ENCODE data around the gene DRAM1. TPM values are rescaled to one million over a fixed set of nuclear protein-coding genes. Genes with fewer than 3 reads are reported as not detected.

DRAM1 gene
- total and polyA plus RNA-seq, 2 of the 4 experiments (the other 2 are of a cell fraction) = 20.0 to 27.2 TPM

DNA sequence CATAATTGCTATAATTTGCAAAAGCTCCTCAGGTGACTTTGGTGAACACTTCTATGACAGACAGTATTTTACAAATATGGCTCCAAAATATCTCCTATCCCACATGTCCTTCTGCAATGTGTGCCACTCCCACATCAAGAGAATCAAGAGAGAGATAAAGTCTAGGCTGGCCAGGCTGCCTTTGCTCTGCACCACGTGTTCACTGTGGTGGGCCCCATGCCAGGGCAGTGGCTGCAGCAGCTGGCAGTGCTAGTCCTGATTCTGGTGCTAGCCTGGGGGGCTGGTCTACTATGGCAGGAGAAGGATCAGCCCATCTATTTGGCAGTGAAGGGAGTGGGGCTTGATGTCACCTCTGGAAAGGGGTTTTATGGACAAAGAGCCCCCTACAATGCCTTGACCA, 86.3 kb downstream of the DRAM1 start:
- no peak overlapping the region for H2BK20ac ChIP-seq (ENCODE audit: low read depth, low read length)
- no TSS peak for BruUV-seq (replicated peaks)
- no peak overlapping the region for H4K91ac ChIP-seq (ENCODE audit: insufficient read depth, low read depth, low read length)
- no peak overlapping the region for H4K5ac ChIP-seq (ENCODE audit: low read depth, low read length)
- ATAC-seq (ENCODE audit: low read depth) (no peak), DNase-seq (no peak)
- no peak overlapping the region for H3K9ac ChIP-seq (ENCODE audit: low read depth, low read length)
- intact Hi-C loops (cut with micrococcal nuclease) = no loop called here
- CTCF ChIA-PET = interaction anchor here (0.6 to 0.8 kb wide), 2 partner anchors 12 to 777 kb away, joined by 3 to 4 read pairs; no protein-coding TSS in a partner anchor
- H3K4me1 ChIP-seq (ENCODE audit: control insufficient read depth, insufficient read depth, low read length) = peaks cover 1% of the 10 kb centered on the region; the same call in 1 of the 2 replicates
- H3K23ac ChIP-seq (ENCODE audit: low read depth, low read length) = no peak overlapping the region
- H2BK15ac ChIP-seq (ENCODE audit: low read depth, low read length) = no peak overlapping the region
- no peak overlapping the region for H4K8ac ChIP-seq (ENCODE audit: low read depth in 2 of 2, low read length in 2 of 2)
- no peak for TF ChIP-seq POLR2A (IDR thresholded peaks at IDR 0.05; ENCODE audit: low read depth, low read length)
- TF ChIP-seq CHD1 (IDR thresholded peaks at IDR 0.05; ENCODE audit: low read depth, low read length) = no peak
- TF ChIP-seq, protein P1, sequence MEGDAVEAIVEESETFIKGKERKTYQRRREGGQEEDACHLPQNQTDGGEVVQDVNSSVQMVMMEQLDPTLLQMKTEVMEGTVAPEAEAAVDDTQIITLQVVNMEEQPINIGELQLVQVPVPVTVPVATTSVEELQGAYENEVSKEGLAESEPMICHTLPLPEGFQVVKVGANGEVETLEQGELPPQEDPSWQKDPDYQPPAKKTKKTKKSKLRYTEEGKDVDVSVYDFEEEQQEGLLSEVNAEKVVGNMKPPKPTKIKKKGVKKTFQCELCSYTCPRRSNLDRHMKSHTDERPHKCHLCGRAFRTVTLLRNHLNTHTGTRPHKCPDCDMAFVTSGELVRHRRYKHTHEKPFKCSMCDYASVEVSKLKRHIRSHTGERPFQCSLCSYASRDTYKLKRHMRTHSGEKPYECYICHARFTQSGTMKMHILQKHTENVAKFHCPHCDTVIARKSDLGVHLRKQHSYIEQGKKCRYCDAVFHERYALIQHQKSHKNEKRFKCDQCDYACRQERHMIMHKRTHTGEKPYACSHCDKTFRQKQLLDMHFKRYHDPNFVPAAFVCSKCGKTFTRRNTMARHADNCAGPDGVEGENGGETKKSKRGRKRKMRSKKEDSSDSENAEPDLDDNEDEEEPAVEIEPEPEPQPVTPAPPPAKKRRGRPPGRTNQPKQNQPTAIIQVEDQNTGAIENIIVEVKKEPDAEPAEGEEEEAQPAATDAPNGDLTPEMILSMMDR (conservative IDR thresholded peaks at IDR 0.05; ENCODE audit: low read depth, low read length) = no peak
- TF ChIP-seq MXI1 (IDR thresholded peaks at IDR 0.05; ENCODE audit: borderline replicate concordance, low read depth, low read length) = no peak
- TF ChIP-seq, protein P2, sequence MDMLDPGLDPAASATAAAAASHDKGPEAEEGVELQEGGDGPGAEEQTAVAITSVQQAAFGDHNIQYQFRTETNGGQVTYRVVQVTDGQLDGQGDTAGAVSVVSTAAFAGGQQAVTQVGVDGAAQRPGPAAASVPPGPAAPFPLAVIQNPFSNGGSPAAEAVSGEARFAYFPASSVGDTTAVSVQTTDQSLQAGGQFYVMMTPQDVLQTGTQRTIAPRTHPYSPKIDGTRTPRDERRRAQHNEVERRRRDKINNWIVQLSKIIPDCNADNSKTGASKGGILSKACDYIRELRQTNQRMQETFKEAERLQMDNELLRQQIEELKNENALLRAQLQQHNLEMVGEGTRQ (IDR thresholded peaks at IDR 0.05; ENCODE audit: low read depth, low read length) = peak; percentile 32; the same call in 1 of the 2 replicates
- TF ChIP-seq SMC3 (IDR thresholded peaks at IDR 0.05; ENCODE audit: low read depth, low read length) = no peak
- TF ChIP-seq RCOR1 (IDR thresholded peaks at IDR 0.05; ENCODE audit: insufficient replicate concordance, low read length) = no peak
- no peak overlapping the region for H2AK5ac ChIP-seq (ENCODE audit: low read depth, low read length)
- H3K18ac ChIP-seq (ENCODE audit: low read depth, low read length) = no peak overlapping the region
- no CpG with 5 or more reads among the region's 1 CpG for WGBS, 2 experiments (ENCODE audit: extremely low coverage in 2 of 2, insufficient read length in 1 of 2)
- no peak overlapping the region for H3K14ac ChIP-seq (replicated peaks; ENCODE audit: low read depth, low read length)
- no peak overlapping the region for H3K4me3 ChIP-seq (ENCODE audit: insufficient read depth, low read depth, low read length)
- POLR2A ChIA-PET (ENCODE audit: unreplicated experiment) = no interaction called here
- H3K27me3 ChIP-seq (ENCODE audit: control insufficient read depth, insufficient read depth, low read length) = no peaks in the 10 kb centered on the region
- H3K27ac ChIP-seq (ENCODE audit: insufficient read depth, low read length) = no peak overlapping the region
- H3K36me3 ChIP-seq (ENCODE audit: control insufficient read depth, insufficient read depth, low read length) = no peaks in the 10 kb centered on the region
- no peaks in the 10 kb centered on the region for H4K20me1 ChIP-seq (ENCODE audit: insufficient read depth, low read length)
- H3K9me3 ChIP-seq (ENCODE audit: control insufficient read depth, insufficient read depth, low read length) = 0 out of 2 replicates have a peak, but pooled peaks cover 3% of the 10 kb centered on the region
- H2AK9ac ChIP-seq (replicated peaks; ENCODE audit: low read depth, low read length, poor library complexity) = no peak overlapping the region
- H2AFZ ChIP-seq (replicated peaks; ENCODE audit: low read length, poor library complexity) = no peak overlapping the region
- no peaks in the 10 kb centered on the region for H3K79me1 ChIP-seq (ENCODE audit: low read depth in 1 of 2, low read length in 2 of 2)
- H2BK5ac ChIP-seq (ENCODE audit: low read depth, low read length, poor library complexity, severe bottlenecking) = no peak overlapping the region
- H2BK120ac ChIP-seq (ENCODE audit: low read depth, low read length) = no peak overlapping the region
- H3K9me1 ChIP-seq (ENCODE audit: insufficient read depth, low read length) = no peaks in the 10 kb centered on the region
- dilution Hi-C loops (cut with HindIII; ENCODE audit: low sequenced_read_pairs, unreplicated experiment) = no loop called here
- no peak overlapping the region for H3K56ac ChIP-seq (ENCODE audit: extremely low read depth, insufficient read depth, low read length)
- in situ Hi-C loops (cut with MboI; ENCODE audit: low sequenced_read_pairs) = loop anchor here (25.0 kb wide), 1 partner anchor 774 kb away; no protein-coding TSS in a partner anchor
- H3K4me2 ChIP-seq (ENCODE audit: low read depth, low read length) = no peak overlapping the region
- H3K4ac ChIP-seq (ENCODE audit: low read depth, low read length) = no peak overlapping the region

Data from IMR-90 (cell line).